Measurements from ENCODE around the gene EDN1.
"Not testable (repeated sequence)": the region's sequence is repeated elsewhere in the genome, so short reads cannot be mapped to it uniquely, and the experiment has no call there.

Gene EDN1

GRCh38 chr6:12294851-12295536 lies 4.8 kb downstream of the EDN1 start:
- DNase-seq, result peak; percentile 13

GRCh38 chr6:12295558-12296254 lies 5.5 kb downstream of the EDN1 start:
- DNase-seq, result no peak

GRCh38 chr6:12296255-12296573 lies 6.1 kb downstream of the EDN1 start:
- DNase-seq, result peak; percentile 98

GRCh38 chr6:12296604-12297003 lies 6.4 kb downstream of the EDN1 start:
- no peak for DNase-seq

- peak; percentile 35 for DNase-seq
Measured at GRCh38 chr6:12297363-12298016, 7.3 kb downstream of the EDN1 start.

- DNase-seq, result no peak
Measured at GRCh38 chr6:12298017-12298978, 8.1 kb downstream of the EDN1 start.

- no peak for DNase-seq
Measured at GRCh38 chr6:12298995-12299394, 8.8 kb downstream of the EDN1 start.

GRCh38 chr6:12301018-12301417 lies 10.9 kb downstream of the EDN1 start:
- DNase-seq, result no peak

GRCh38 chr6:12304487-12304886 lies 14.3 kb downstream of the EDN1 start:
- no peak for DNase-seq

- no peak for DNase-seq
Measured at GRCh38 chr6:12309070-12309469, 18.9 kb downstream of the EDN1 start.

GRCh38 chr6:12311106-12311505 lies 20.9 kb downstream of the EDN1 start:
- DNase-seq, result no peak

GRCh38 chr6:12312736-12313135 lies 22.6 kb downstream of the EDN1 start:
- DNase-seq, result peak; percentile 88

GRCh38 chr6:12313306-12313991 lies 23.3 kb downstream of the EDN1 start:
- DNase-seq, result no peak

GRCh38 chr6:12313992-12314589 lies 23.9 kb downstream of the EDN1 start:
- peak; percentile 84 for DNase-seq

GRCh38 chr6:12314751-12315150 lies 24.6 kb downstream of the EDN1 start:
- no peak for DNase-seq

GRCh38 chr6:12315292-12316081 lies 25.3 kb downstream of the EDN1 start:
- no peak for DNase-seq

GRCh38 chr6:12318749-12319148 lies 28.6 kb downstream of the EDN1 start:
- no peak for DNase-seq

- DNase-seq, result not testable (repeated sequence)
Measured at GRCh38 chr6:12320074-12320473, 29.9 kb downstream of the EDN1 start.

- peak; percentile 78 for DNase-seq
Measured at GRCh38 chr6:12324099-12324498, 33.9 kb downstream of the EDN1 start.

- peak; percentile 32 for DNase-seq
Measured at GRCh38 chr6:12324748-12325147, 34.6 kb downstream of the EDN1 start.

- DNase-seq, result no peak
Measured at GRCh38 chr6:12325872-12326271, 35.7 kb downstream of the EDN1 start.
